Placental epithelial cell (primary cell): ENCODE data around the gene WFIKKN2. TPM values are rescaled to one million over a fixed set of nuclear protein-coding genes. Genes with fewer than 3 reads are reported as not detected.

Experiments used
- small RNA-seq: library from RNA; depleted of rRNA; stranded (forward); fragments of <200 nt; gene quantifications from one replicate; pipeline ENCODE3, GENCODE V24; 2012
- total RNA-seq: library from RNA; depleted of rRNA; stranded (reverse); fragments of >200 nt; gene quantifications from 2 replicates; pipeline ENCODE4 v1.2.3, GENCODE V29; 2012

The WFIKKN2 gene, protein sequence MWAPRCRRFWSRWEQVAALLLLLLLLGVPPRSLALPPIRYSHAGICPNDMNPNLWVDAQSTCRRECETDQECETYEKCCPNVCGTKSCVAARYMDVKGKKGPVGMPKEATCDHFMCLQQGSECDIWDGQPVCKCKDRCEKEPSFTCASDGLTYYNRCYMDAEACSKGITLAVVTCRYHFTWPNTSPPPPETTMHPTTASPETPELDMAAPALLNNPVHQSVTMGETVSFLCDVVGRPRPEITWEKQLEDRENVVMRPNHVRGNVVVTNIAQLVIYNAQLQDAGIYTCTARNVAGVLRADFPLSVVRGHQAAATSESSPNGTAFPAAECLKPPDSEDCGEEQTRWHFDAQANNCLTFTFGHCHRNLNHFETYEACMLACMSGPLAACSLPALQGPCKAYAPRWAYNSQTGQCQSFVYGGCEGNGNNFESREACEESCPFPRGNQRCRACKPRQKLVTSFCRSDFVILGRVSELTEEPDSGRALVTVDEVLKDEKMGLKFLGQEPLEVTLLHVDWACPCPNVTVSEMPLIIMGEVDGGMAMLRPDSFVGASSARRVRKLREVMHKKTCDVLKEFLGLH
- total RNA-seq: not detected in 2 replicates

DNA sequence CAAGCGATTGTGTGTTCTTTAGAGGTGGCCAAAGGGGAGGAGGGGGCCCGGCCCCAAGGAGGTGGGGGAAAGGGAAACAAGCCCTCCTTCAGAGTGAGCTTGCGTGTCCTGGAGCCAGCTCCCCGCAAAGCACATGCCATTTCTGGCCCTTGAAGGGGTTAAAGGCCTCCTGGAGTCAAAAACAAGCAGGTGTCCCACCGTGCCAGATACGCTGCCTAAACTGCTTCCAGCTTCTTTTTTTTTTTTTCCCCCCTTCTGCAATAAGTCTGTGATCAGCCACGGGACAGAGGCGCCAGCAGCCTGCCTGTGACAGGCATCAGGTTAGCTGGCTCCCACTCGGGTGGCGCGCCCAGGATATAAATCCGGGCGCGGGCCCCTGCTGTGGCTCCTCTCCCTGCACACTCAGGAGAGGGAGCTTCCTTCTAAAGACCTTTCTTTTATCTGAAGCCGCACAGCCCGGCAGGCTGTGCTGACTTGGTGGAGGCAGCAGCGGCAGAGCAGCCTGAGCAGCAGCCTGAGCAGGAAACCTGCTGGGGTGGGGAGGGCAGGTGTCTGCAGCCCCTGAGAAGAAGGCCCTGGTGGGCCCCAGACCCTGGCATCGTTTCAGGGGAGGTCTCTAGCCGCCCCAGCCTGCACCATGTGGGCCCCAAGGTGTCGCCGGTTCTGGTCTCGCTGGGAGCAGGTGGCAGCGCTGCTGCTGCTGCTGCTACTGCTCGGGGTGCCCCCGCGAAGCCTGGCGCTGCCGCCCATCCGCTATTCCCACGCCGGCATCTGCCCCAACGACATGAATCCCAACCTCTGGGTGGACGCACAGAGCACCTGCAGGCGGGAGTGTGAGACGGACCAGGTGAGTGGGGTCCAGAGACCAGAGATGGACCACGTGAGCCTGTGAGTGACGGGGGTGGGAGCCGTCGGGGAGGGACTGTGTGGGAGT is at the start of gene WFIKKN2:
Gene WFIKKN2, plus strand, starts transcription at position 286 of the 934 bp plus-strand sequence. Its CDS starts 352 bp downstream, at position 638.

DNA sequence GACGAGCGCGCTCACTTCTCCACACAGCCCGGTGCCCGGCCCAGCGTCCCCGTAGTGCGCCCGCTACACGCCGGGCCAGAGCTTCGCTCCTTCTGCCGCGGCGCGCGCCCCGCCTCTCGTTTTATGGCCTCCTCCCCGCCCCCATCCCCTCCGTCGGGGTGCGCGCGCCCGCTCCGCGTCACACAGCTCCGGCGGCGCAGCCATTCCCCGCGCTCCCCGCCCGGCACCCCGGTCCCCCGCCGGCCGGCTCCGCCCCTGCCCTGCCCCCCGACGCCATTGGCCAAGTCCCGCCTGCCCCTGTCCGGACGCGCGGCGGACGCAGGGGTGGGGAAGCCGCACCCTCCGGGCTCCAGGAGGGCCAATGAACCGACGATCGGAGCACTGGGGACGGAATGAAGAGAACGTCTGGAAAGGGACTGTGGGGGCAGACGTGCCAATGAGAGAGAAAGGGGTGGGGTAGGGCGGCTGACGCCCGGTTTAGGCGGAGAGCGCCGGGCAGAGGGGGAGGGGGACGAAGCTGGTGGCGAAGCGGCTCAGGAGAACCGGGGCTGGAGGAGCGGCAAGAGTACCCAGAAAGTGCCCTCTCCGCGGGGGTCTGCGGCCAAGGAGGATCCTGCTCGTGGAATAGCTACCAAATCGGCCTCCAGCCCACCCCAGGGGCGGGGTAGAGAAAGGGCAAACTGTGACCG is 31.0 kb downstream of the WFIKKN2 start, which contains the start of gene TOB1:
Gene TOB1, minus strand, starts transcription at position 94 of the 689 bp plus-strand sequence. CDS start 2,337 bp downstream, outside the sequence.

Small RNA genes within 50 kb of the gene (small RNA-seq; reads per million reads assigned to genes)
- not detected for gene AC005921.1

Other genes with a start within 250 kb of the WFIKKN2 start
- gene ABCC3, start 200.7 kb upstream of the WFIKKN2 start, total RNA-seq: 0.39 and 0.43 TPM in 2 replicates
- gene ANKRD40, start 127.7 kb upstream of the WFIKKN2 start, total RNA-seq: 18.8 and 23.0 TPM in 2 replicates
- gene LUC7L3, start 116.0 kb upstream of the WFIKKN2 start, total RNA-seq: 36.5 and 37.1 TPM in 2 replicates
- under 0.01 TPM in 1 of 2 replicates, not detected in the other for gene ANKRD40CL, start 68.1 kb upstream of the WFIKKN2 start, total RNA-seq
- gene TOB1, start 30.8 kb downstream of the WFIKKN2 start, total RNA-seq: 36.4 and 52.6 TPM in 2 replicates